NCI-H2081 treated with DMSO at 0.1 percent for 48 hours (cell line): Measurements from ENCODE around the gene NPS.

Experiments
- DNase-seq: peaks from one replicate; lab custom pipeline; 2025; lab: John Stamatoyannopoulos, UW

The NPS gene

GRCh38 chr10:127549009-127549408 is at the start of gene NPS:
NPS (plus strand) TSS chr10:127549309; CDS start chr10:127549369, 60 bp downstream.
- no peak for DNase-seq

GRCh38 chr10:127500127-127500526 is 49.0 kb upstream of the NPS start:
- no peak for DNase-seq

GRCh38 chr10:127506094-127506493 is 43.0 kb upstream of the NPS start:
- no peak for DNase-seq

- no peak for DNase-seq
Observed at GRCh38 chr10:127522298-127522697, 26.8 kb upstream of the NPS start.

- DNase-seq: no peak
Observed at GRCh38 chr10:127523476-127523875, 25.6 kb upstream of the NPS start.

GRCh38 chr10:127524229-127524628 is 24.9 kb upstream of the NPS start:
- DNase-seq: no peak

- DNase-seq: no peak
Observed at GRCh38 chr10:127524908-127525665, 24.0 kb upstream of the NPS start.

- DNase-seq: no peak
Observed at GRCh38 chr10:127525686-127526085, 23.4 kb upstream of the NPS start.

- no peak for DNase-seq
Observed at GRCh38 chr10:127526161-127526560, 22.9 kb upstream of the NPS start.

- DNase-seq: no peak
Observed at GRCh38 chr10:127527320-127527719, 21.8 kb upstream of the NPS start.

GRCh38 chr10:127527891-127528290 is 21.2 kb upstream of the NPS start:
- DNase-seq: no peak

GRCh38 chr10:127532193-127532592 is 16.9 kb upstream of the NPS start:
- DNase-seq: no peak

GRCh38 chr10:127532659-127533058 is 16.4 kb upstream of the NPS start:
- no peak for DNase-seq

- no peak for DNase-seq
Observed at GRCh38 chr10:127534074-127534473, 15.0 kb upstream of the NPS start.

- no peak for DNase-seq
Observed at GRCh38 chr10:127534496-127534895, 14.6 kb upstream of the NPS start.

- no peak for DNase-seq
Observed at GRCh38 chr10:127535802-127536515, 13.2 kb upstream of the NPS start.

- no peak for DNase-seq
Observed at GRCh38 chr10:127536972-127537760, 11.9 kb upstream of the NPS start.

GRCh38 chr10:127537924-127538323 is 11.2 kb upstream of the NPS start:
- DNase-seq: no peak

- no peak for DNase-seq
Observed at GRCh38 chr10:127548022-127548421, 1.1 kb upstream of the NPS start.

GRCh38 chr10:127550861-127551260 is 1.8 kb downstream of the NPS start:
- DNase-seq: no peak

GRCh38 chr10:127552446-127552845 is 3.3 kb downstream of the NPS start:
- no peak for DNase-seq

- no peak for DNase-seq
Observed at GRCh38 chr10:127553417-127553816, 4.3 kb downstream of the NPS start.

- DNase-seq: no peak
Observed at GRCh38 chr10:127556916-127557315, 7.8 kb downstream of the NPS start.
